PC-9 (cell line): Measurements from ENCODE around the gene C9orf85. TPM values are rescaled to one million over a fixed set of nuclear protein-coding genes. Genes with fewer than 3 reads are reported as not detected.

Experiments
- BruUV-seq: library from RNA; stranded (reverse); fragments of 400-500 nt; replicated peaks from 2 replicates; lab custom pipeline; 2021; lab: Mats Ljungman, UMichigan
- CTCF ChIA-PET: fragments of 300-600 bp; sonication (Branson Sonifier 250); formaldehyde crosslinking; loops from one replicate; lab custom pipeline; 2022; ENCODE audit warnings: antibody characterized with exemption; lab: Charles Lee
- POLR2A ChIA-PET: fragments of 300-600 bp; sonication (Branson Sonifier 250); formaldehyde crosslinking; loops from one replicate; lab custom pipeline; 2022; ENCODE audit warnings: antibody characterized with exemption; ENCODE audit not compliant: unreplicated experiment; lab: Charles Lee
- DNase-seq, 2 experiments: peaks; one replicate each; pipeline versions ENCODE4 v3.0.0 to v3.0.0-alpha.2; 2015 to 2022; ENCODE audit warnings: mixed read lengths in 1 of 2
- H2AFZ ChIP-seq: fragments of 200-600 bp; sonication (generic); 2 replicates; pipeline ENCODE4 v1.8.1; 2017; ENCODE audit warnings: antibody characterized with exemption
- H3F3A ChIP-seq: fragments of 200-600 bp; sonication (generic); 2 replicates; pipeline ENCODE4 v1.8.1; 2017; ENCODE audit warnings: antibody characterized with exemption, mild to moderate bottlenecking, low read depth; ENCODE audit not compliant: insufficient read depth
- H3K27ac ChIP-seq: fragments of 200-600 bp; sonication (generic); 2 replicates; pipeline ENCODE4 v1.6.1; 2016; ENCODE audit warnings: mixed run types
- H3K27me3 ChIP-seq: fragments of 200-600 bp; sonication (generic); 2 replicates; pipeline ENCODE4 v1.6.1; 2016; ENCODE audit warnings: low read depth, mixed run types; ENCODE audit not compliant: insufficient read depth
- H3K36me3 ChIP-seq: fragments of 200-600 bp; sonication (generic); 2 replicates; pipeline ENCODE4 v1.6.1; 2016; ENCODE audit warnings: low read depth, mixed run types
- H3K4me1 ChIP-seq: fragments of 200-600 bp; sonication (generic); replicated peaks from 2 replicates; pipeline ENCODE4 v1.6.1; 2016; ENCODE audit warnings: mixed run types; ENCODE audit not compliant: insufficient read depth
- H3K4me2 ChIP-seq: fragments of 200-600 bp; sonication (generic); 2 replicates; pipeline ENCODE4 v1.6.1; 2017; ENCODE audit warnings: mixed run types
- H3K4me3 ChIP-seq: fragments of 200-600 bp; sonication (generic); 2 replicates; pipeline ENCODE4 v1.6.1; 2016; ENCODE audit warnings: mixed run types
- H3K79me2 ChIP-seq: fragments of 200-600 bp; sonication (generic); 2 replicates; pipeline ENCODE4 v1.6.1; 2017; ENCODE audit warnings: low read depth, mixed run types
- H3K9me2 ChIP-seq: fragments of 200-600 bp; sonication (generic); 2 replicates; pipeline ENCODE4 v1.8.1; 2017; ENCODE audit warnings: mild to moderate bottlenecking; ENCODE audit not compliant: insufficient read depth
- H3K9me3 ChIP-seq: fragments of 200-600 bp; sonication (generic); 2 replicates; pipeline ENCODE4 v1.8.1; 2016; ENCODE audit warnings: low read depth; ENCODE audit not compliant: insufficient read depth
- H4K20me1 ChIP-seq: fragments of 200-600 bp; sonication (generic); 2 replicates; pipeline ENCODE4 v1.8.1; 2017; ENCODE audit not compliant: insufficient read depth
- EZH2 ChIP-seq: fragments of 200-600 bp; sonication (generic); IDR thresholded peaks from 2 replicates; pipeline ENCODE4 v1.8.0; 2017; ENCODE audit warnings: antibody characterized with exemption, low read depth
- intact Hi-C: fragments of 100-400 bp; cut with micrococcal nuclease; formaldehyde crosslinking; loops from one replicate; pipeline ENCODE4 v1.10.0; 2022; ENCODE audit not compliant: unreplicated experiment
- total RNA-seq: library from RNA; stranded (reverse); gene quantifications from 2 replicates; pipeline ENCODE4 v1.2.3, GENCODE V29; 2021
- TF ChIP-seq, protein P1 (sequence below): fragments of 200-600 bp; sonication (generic); conservative IDR thresholded peaks from 2 replicates; pipeline ENCODE4 v1.6.1; 2017; ENCODE audit warnings: mixed run types, antibody characterized with exemption, mild to moderate bottlenecking, moderate library complexity

The C9orf85 gene
- total RNA-seq, 1 experiment from 2014 or later = 19.0 TPM

- no peaks in the 10 kb centered on the region for H3F3A ChIP-seq
- H3K9me3 ChIP-seq = no peaks in the 10 kb centered on the region
- ChIA-PET POLR2A (interaction anchor here (0.6 to 0.9 kb wide), 2 partner anchors 15 to 595 kb away, joined by 3 to 8 read pairs; partner anchors contain the start of genes ABHD17B and C9orf85), CTCF (interaction anchor here (0.7 kb wide), 1 partner anchor 61 kb away, joined by 8 read pairs; no protein-coding TSS in a partner anchor)
- H3K27me3 ChIP-seq = no peaks in the 10 kb centered on the region
- H3K79me2 ChIP-seq = peaks cover 18% of the 10 kb centered on the region
- H3K4me1 ChIP-seq = no peaks in the 10 kb centered on the region; the same call in 1 of the 2 replicates
- TF ChIP-seq EZH2 = no peak
- TF ChIP-seq, protein P1, sequence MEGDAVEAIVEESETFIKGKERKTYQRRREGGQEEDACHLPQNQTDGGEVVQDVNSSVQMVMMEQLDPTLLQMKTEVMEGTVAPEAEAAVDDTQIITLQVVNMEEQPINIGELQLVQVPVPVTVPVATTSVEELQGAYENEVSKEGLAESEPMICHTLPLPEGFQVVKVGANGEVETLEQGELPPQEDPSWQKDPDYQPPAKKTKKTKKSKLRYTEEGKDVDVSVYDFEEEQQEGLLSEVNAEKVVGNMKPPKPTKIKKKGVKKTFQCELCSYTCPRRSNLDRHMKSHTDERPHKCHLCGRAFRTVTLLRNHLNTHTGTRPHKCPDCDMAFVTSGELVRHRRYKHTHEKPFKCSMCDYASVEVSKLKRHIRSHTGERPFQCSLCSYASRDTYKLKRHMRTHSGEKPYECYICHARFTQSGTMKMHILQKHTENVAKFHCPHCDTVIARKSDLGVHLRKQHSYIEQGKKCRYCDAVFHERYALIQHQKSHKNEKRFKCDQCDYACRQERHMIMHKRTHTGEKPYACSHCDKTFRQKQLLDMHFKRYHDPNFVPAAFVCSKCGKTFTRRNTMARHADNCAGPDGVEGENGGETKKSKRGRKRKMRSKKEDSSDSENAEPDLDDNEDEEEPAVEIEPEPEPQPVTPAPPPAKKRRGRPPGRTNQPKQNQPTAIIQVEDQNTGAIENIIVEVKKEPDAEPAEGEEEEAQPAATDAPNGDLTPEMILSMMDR = no peak
- no peaks in the 10 kb centered on the region; the same call in 1 of the 2 replicates for H3K9me2 ChIP-seq
- no peak overlapping the region for H3K4me2 ChIP-seq
- no peak overlapping the region for H2AFZ ChIP-seq
- BruUV-seq = no TSS peak
- H3K27ac ChIP-seq = no peak overlapping the region
- H3K4me3 ChIP-seq = no peak overlapping the region
- H4K20me1 ChIP-seq = 0 out of 2 replicates have a peak, but pooled peaks cover 3% of the 10 kb centered on the region
- no peak for DNase-seq
- intact Hi-C loops = no loop called here
- H3K36me3 ChIP-seq = no peaks in the 10 kb centered on the region; the same call in 1 of the 2 replicates
Measured at GRCh38 chr9:71925834-71926233, 14.4 kb downstream of the C9orf85 start.

DNA sequence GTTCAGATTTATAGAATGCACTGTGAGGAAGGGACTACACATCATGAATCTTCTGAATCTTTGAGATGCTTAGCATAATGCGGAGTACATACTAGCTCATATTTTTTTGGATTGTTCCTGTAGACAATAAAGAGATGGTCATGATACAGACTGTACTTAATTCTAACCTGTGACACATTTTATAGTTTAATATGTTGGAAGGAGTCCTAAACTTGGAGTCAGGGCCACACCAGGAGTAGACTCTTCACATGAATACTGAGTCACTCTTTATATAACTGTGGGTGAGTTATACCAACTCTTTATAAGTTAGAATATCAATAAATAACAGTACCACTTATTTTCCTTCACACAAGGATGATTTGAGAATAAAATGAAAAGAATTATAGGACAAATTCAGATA lies 16.9 kb downstream of the C9orf85 start:
- Histone ChIP-seq H3K36me3 (no peaks in the 10 kb centered on the region), H3K4me3 (no peak overlapping the region), H3F3A (no peaks in the 10 kb centered on the region), H3K4me2 (no peak overlapping the region), H3K9me3 (no peaks in the 10 kb centered on the region), H3K9me2 (peaks cover 4% of the 10 kb centered on the region; the same call in 1 of the 2 replicates), H2AFZ (no peak overlapping the region), H3K4me1 (no peaks in the 10 kb centered on the region; the same call in 1 of the 2 replicates), H3K27me3 (no peaks in the 10 kb centered on the region), H3K27ac (no peak overlapping the region), H4K20me1 (peaks cover 3% of the 10 kb centered on the region; the same call in 1 of the 2 replicates), H3K79me2 (peaks cover 11% of the 10 kb centered on the region)
- ChIA-PET POLR2A (no interaction called here), CTCF (interaction anchor here (0.6 kb wide), 1 partner anchor 15 kb away, joined by 10 read pairs; no protein-coding TSS in a partner anchor)
- intact Hi-C loops = no loop called here
- DNase-seq = no peak
- no TSS peak for BruUV-seq
- TF ChIP-seq, protein P1 = no peak
- TF ChIP-seq EZH2 = no peak

DNA sequence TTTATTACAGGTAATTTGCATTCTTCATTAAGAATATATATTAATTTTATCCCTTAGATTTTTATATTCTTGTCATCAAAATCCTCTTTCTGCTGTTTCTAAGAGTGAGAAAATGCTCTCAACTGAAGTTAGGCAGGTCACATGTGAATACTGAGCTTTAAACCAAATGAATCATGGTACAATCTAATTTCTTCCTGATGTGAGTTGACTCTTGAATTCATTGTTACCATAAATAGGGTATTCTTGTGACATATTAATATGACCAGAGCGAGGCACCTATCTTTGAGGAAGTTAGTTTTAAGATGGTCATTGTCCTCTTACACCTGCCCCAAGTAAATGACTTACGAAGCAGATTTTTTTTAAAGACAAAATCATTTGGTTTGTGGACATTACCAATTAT lies 17.4 kb downstream of the C9orf85 start:
- Histone ChIP-seq H3K9me2 (peaks cover 4% of the 10 kb centered on the region; the same call in 1 of the 2 replicates), H3K79me2 (peaks cover 11% of the 10 kb centered on the region), H3K9me3 (no peaks in the 10 kb centered on the region), H3F3A (no peaks in the 10 kb centered on the region), H3K4me3 (no peak overlapping the region), H2AFZ (no peak overlapping the region), H3K27ac (no peak overlapping the region), H3K36me3 (no peaks in the 10 kb centered on the region), H3K4me1 (no peaks in the 10 kb centered on the region; the same call in 1 of the 2 replicates), H3K4me2 (no peak overlapping the region), H3K27me3 (no peaks in the 10 kb centered on the region), H4K20me1 (peaks cover 2% of the 10 kb centered on the region; the same call in 1 of the 2 replicates)
- BruUV-seq = no TSS peak
- TF ChIP-seq, protein P1 = no peak
- no peak for TF ChIP-seq EZH2
- ChIA-PET POLR2A (no interaction called here), CTCF (no interaction called here)
- DNase-seq = no peak
- intact Hi-C loops = no loop called here
